Measurements from ENCODE around the gene SLC44A2.
"Not testable (repeated sequence)": the region's sequence is repeated elsewhere in the genome, so short reads cannot be mapped to it uniquely, and the experiment has no call there.

Gene SLC44A2

DNA sequence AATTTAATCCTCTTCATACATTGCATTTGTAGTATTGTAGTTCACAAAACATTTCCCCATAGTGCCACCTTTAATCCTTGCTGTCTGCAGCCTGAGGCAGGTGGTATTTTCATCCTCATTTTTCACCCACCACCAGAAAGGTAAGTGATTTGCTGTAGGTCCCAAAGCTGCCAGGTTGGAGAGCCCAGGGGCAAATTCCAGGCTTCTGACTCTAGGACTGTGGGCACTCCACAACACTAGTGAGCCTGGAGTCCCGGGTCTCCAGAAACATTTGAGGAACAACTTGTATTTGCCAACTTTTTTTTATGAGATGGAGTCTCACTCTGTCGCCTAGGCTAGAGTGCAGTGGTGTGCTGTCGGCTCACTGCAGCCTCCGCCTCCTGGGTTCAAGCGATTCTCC, 35.0 kb downstream of the SLC44A2 start:
- Histone ChIP-seq H3K4me1 (ENCODE audit: low read length) (peaks cover 55% of the 10 kb centered on the region), H3K27ac (ENCODE audit: low read length) (no peak overlapping the region), H2AFZ (ENCODE audit: low read depth, low read length) (no peak overlapping the region), H3K9me3 (ENCODE audit: insufficient read depth, low read length) (no peaks in the 10 kb centered on the region), H3K79me2 (ENCODE audit: low read length) (peaks cover 100% of the 10 kb centered on the region), H3K4me2 (ENCODE audit: low read length) (no peak overlapping the region), H3K36me3 (replicated peaks; ENCODE audit: low read depth, low read length) (peaks cover 52% of the 10 kb centered on the region), H3K4me3 (ENCODE audit: low read length) (no peak overlapping the region), H4K20me1 (ENCODE audit: insufficient read depth, low read length) (peaks cover 97% of the 10 kb centered on the region), H3K27me3 (ENCODE audit: low read depth, low read length) (no peaks in the 10 kb centered on the region), H3K9ac (ENCODE audit: low read length) (no peak overlapping the region)
- TF ChIP-seq, protein P1, sequence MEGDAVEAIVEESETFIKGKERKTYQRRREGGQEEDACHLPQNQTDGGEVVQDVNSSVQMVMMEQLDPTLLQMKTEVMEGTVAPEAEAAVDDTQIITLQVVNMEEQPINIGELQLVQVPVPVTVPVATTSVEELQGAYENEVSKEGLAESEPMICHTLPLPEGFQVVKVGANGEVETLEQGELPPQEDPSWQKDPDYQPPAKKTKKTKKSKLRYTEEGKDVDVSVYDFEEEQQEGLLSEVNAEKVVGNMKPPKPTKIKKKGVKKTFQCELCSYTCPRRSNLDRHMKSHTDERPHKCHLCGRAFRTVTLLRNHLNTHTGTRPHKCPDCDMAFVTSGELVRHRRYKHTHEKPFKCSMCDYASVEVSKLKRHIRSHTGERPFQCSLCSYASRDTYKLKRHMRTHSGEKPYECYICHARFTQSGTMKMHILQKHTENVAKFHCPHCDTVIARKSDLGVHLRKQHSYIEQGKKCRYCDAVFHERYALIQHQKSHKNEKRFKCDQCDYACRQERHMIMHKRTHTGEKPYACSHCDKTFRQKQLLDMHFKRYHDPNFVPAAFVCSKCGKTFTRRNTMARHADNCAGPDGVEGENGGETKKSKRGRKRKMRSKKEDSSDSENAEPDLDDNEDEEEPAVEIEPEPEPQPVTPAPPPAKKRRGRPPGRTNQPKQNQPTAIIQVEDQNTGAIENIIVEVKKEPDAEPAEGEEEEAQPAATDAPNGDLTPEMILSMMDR (IDR thresholded peaks at IDR 0.05; ENCODE audit: low read depth, low read length), result no peak
- TF ChIP-seq EZH2phosphoT487 (IDR thresholded peaks at IDR 0.05; ENCODE audit: low read depth), result no peak

- Histone ChIP-seq H3K27ac (ENCODE audit: low read length) (peak overlapping the region; percentile 16; the same call in 1 of the 2 replicates), H4K20me1 (ENCODE audit: insufficient read depth, low read length) (peaks cover 97% of the 10 kb centered on the region), H3K36me3 (replicated peaks; ENCODE audit: low read depth, low read length) (peaks cover 52% of the 10 kb centered on the region), H2AFZ (ENCODE audit: low read depth, low read length) (no peak overlapping the region), H3K9ac (ENCODE audit: low read length) (no peak overlapping the region), H3K4me1 (ENCODE audit: low read length) (peaks cover 42% of the 10 kb centered on the region), H3K4me3 (ENCODE audit: low read length) (no peak overlapping the region), H3K27me3 (ENCODE audit: low read depth, low read length) (no peaks in the 10 kb centered on the region), H3K9me3 (ENCODE audit: insufficient read depth, low read length) (no peaks in the 10 kb centered on the region), H3K4me2 (ENCODE audit: low read length) (peak overlapping the region; percentile 71), H3K79me2 (ENCODE audit: low read length) (peaks cover 100% of the 10 kb centered on the region)
- no peak for TF ChIP-seq EZH2phosphoT487 (IDR thresholded peaks at IDR 0.05; ENCODE audit: low read depth)
Observed at GRCh38 chr19:10661946-10662345, 36.6 kb downstream of the SLC44A2 start.

DNA sequence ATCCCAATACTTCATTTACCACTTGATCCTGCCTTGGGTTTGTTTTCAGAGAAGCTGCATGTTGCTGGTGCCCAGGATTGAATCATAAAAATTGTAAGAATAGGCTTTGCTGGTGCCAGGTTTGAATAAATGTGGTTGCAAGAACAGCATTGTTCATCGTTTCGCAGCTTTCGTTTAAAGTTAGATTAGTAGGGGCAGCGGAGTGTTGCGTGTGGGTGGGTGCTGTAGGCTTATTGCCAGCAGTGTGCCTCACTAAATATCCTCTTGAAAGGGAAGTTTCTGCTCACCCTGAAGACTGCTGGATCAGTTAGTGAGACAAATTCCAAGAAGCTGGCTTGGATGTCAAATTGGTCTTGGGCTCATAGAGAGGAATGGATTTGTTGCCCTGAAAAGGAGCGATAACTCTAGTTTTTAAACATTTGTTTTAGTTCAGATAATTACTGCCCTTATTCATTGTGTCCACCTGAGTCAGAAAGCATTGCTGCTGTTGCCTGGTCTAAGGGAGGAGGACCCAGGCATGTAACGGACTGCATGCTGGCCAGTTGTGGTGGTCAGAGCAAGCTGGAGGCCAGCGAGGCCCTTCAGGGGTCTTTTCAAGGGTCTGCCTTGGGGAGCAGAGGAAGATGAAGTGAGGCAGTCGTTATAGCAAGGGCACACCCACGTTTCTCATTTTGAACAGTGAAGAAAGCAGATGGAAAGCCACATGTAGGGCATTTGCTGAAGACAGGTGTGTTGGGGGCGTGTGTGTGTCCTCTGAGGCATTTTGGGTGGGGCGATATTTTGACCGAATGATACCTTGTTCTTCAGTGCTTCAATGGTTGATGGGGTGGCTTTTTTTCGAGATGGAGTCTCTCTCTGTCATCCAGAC, 37.3 kb downstream of the SLC44A2 start:
- H3K4me1 ChIP-seq (ENCODE audit: low read length), result peaks cover 35% of the 10 kb centered on the region
- no peaks in the 10 kb centered on the region for H3K27me3 ChIP-seq (ENCODE audit: low read depth, low read length)
- H3K36me3 ChIP-seq (replicated peaks; ENCODE audit: low read depth, low read length), result peaks cover 50% of the 10 kb centered on the region
- no peak overlapping the region; the same call in 1 of the 2 replicates for H3K9ac ChIP-seq (ENCODE audit: low read length)
- H3K79me2 ChIP-seq (ENCODE audit: low read length), result peaks cover 100% of the 10 kb centered on the region
- H3K4me3 ChIP-seq (ENCODE audit: low read length), result peak overlapping the region; percentile 43
- TF ChIP-seq, protein P1 (IDR thresholded peaks at IDR 0.05; ENCODE audit: low read depth, low read length), result no peak
- TF ChIP-seq EZH2phosphoT487 (IDR thresholded peaks at IDR 0.05; ENCODE audit: low read depth), result no peak
- H3K27ac ChIP-seq (ENCODE audit: low read length), result peak overlapping the region; percentile 16
- no peaks in the 10 kb centered on the region for H3K9me3 ChIP-seq (ENCODE audit: insufficient read depth, low read length)
- H2AFZ ChIP-seq (ENCODE audit: low read depth, low read length), result no peak overlapping the region
- peaks cover 97% of the 10 kb centered on the region for H4K20me1 ChIP-seq (ENCODE audit: insufficient read depth, low read length)
- H3K4me2 ChIP-seq (ENCODE audit: low read length), result peak overlapping the region; percentile 71

- Histone ChIP-seq H3K36me3 (replicated peaks; ENCODE audit: low read depth, low read length) (peaks cover 52% of the 10 kb centered on the region), H3K4me3 (ENCODE audit: low read length) (peak overlapping the region; percentile 43), H3K4me2 (ENCODE audit: low read length) (peak overlapping the region; percentile 71), H4K20me1 (ENCODE audit: insufficient read depth, low read length) (peaks cover 97% of the 10 kb centered on the region), H3K4me1 (ENCODE audit: low read length) (peaks cover 30% of the 10 kb centered on the region), H3K79me2 (ENCODE audit: low read length) (peaks cover 100% of the 10 kb centered on the region), H3K27ac (ENCODE audit: low read length) (0 out of 2 replicates have a peak overlapping the region, but pooled peaks have one; percentile 16)
- H3K9ac ChIP-seq (ENCODE audit: low read length); H3K27me3 ChIP-seq (ENCODE audit: low read depth, low read length); H3K9me3 ChIP-seq (ENCODE audit: insufficient read depth, low read length); H2AFZ ChIP-seq (ENCODE audit: low read depth, low read length): not testable (repeated sequence)
Observed at GRCh38 chr19:10663252-10663563, 37.9 kb downstream of the SLC44A2 start.

DNA sequence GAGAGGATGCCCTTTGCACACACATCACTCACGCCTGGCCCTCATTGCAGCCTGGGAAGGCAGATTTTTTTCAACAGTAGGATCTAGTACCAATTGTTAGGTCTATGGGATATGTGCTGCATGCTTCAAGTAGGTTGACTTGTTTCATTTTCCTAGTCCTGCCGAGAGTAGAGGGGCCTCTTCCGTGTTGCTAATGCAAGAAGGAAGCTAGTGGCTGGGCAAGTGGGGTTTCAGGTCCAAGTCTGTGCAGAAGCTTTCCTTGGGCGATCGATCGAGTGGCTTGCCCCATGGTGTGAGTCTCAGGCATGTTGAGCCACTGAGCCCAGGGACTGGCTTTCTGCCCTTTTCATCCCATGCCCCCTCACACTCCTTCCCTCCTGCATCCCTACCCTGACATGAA, 42.5 kb downstream of the SLC44A2 start:
- Histone ChIP-seq H3K27me3 (ENCODE audit: low read depth, low read length) (no peaks in the 10 kb centered on the region), H3K4me2 (ENCODE audit: low read length) (no peak overlapping the region), H3K36me3 (replicated peaks; ENCODE audit: low read depth, low read length) (peaks cover 48% of the 10 kb centered on the region), H2AFZ (ENCODE audit: low read depth, low read length) (no peak overlapping the region), H4K20me1 (ENCODE audit: insufficient read depth, low read length) (peaks cover 92% of the 10 kb centered on the region), H3K9me3 (ENCODE audit: insufficient read depth, low read length) (no peaks in the 10 kb centered on the region), H3K9ac (ENCODE audit: low read length) (no peak overlapping the region), H3K4me3 (ENCODE audit: low read length) (no peak overlapping the region), H3K27ac (ENCODE audit: low read length) (no peak overlapping the region), H3K79me2 (ENCODE audit: low read length) (peaks cover 99% of the 10 kb centered on the region), H3K4me1 (ENCODE audit: low read length) (peaks cover 4% of the 10 kb centered on the region)
- TF ChIP-seq, protein P1 (IDR thresholded peaks at IDR 0.05; ENCODE audit: low read depth, low read length), result no peak
- no peak for TF ChIP-seq EZH2phosphoT487 (IDR thresholded peaks at IDR 0.05; ENCODE audit: low read depth)
